GM21381 (cell line): ENCODE results near the gene ZDHHC5.
"Not testable (repeated sequence)": the region's sequence is repeated elsewhere in the genome, so short reads cannot be mapped to it uniquely, and the experiment has no call there.

Experiments used
- ATAC-seq: cut with Tn5 transposase; IDR thresholded peaks from one replicate; pipeline ENCODE4 v1.9.1; 2021; ENCODE audit warnings: mild to moderate bottlenecking, moderate library complexity; ENCODE audit not compliant: unreplicated experiment

ZDHHC5 gene

GRCh38 chr11:57662893-57663292 is 5.0 kb upstream of the ZDHHC5 start:
- no peak for ATAC-seq

GRCh38 chr11:57663975-57664374 is 3.9 kb upstream of the ZDHHC5 start:
- no peak for ATAC-seq

GRCh38 chr11:57667117-57667735 is 688 bp upstream of the ZDHHC5 start:
- ATAC-seq: peak; percentile 67

GRCh38 chr11:57668434-57668782 is 494 bp downstream of the ZDHHC5 start:
- ATAC-seq: peak; percentile 1

- ATAC-seq: no peak
These were observed 6.3 kb downstream of the ZDHHC5 start for GRCh38 chr11:57674251-57674650.

GRCh38 chr11:57675176-57675941 is 7.4 kb downstream of the ZDHHC5 start:
- no peak for ATAC-seq

- ATAC-seq: no peak
These were observed 11.5 kb downstream of the ZDHHC5 start for GRCh38 chr11:57679396-57679795.

GRCh38 chr11:57680552-57680874 is 12.6 kb downstream of the ZDHHC5 start:
- peak; percentile 31 for ATAC-seq

- ATAC-seq: no peak
These were observed 13.3 kb downstream of the ZDHHC5 start for GRCh38 chr11:57681168-57681567.

GRCh38 chr11:57690474-57690873 is 22.6 kb downstream of the ZDHHC5 start:
- not testable (repeated sequence) for ATAC-seq

GRCh38 chr11:57698843-57699365 is 31.0 kb downstream of the ZDHHC5 start:
- ATAC-seq: no peak

GRCh38 chr11:57699813-57700212 is 31.9 kb downstream of the ZDHHC5 start:
- ATAC-seq: no peak

- no peak for ATAC-seq
These were observed 32.5 kb downstream of the ZDHHC5 start for GRCh38 chr11:57700425-57700824.

- ATAC-seq: no peak
These were observed 35.4 kb downstream of the ZDHHC5 start for GRCh38 chr11:57703341-57703740.

- no peak for ATAC-seq
These were observed 37.0 kb downstream of the ZDHHC5 start for GRCh38 chr11:57704932-57705331.

GRCh38 chr11:57705432-57705831 is 37.5 kb downstream of the ZDHHC5 start:
- not testable (repeated sequence) for ATAC-seq

GRCh38 chr11:57709802-57710367 is 42.0 kb downstream of the ZDHHC5 start:
- no peak for ATAC-seq

GRCh38 chr11:57711414-57712255 is 43.7 kb downstream of the ZDHHC5 start, which contains the start of gene MED19:
MED19 (minus strand) TSS chr11:57712215; CDS start chr11:57712179, 36 bp downstream.
- ATAC-seq: peak; percentile 44

GRCh38 chr11:57712256-57713150 is 44.6 kb downstream of the ZDHHC5 start, which contains the start of gene TMX2:
TMX2 (plus strand) TSS chr11:57712593; CDS start chr11:57712619, 26 bp downstream.
- ATAC-seq: peak; percentile 90

GRCh38 chr11:57713835-57714234 is 45.9 kb downstream of the ZDHHC5 start:
- no peak for ATAC-seq
